GM04503 (cell line): ENCODE data around the gene ATG14.
"Not testable (repeated sequence)": the region's sequence is repeated elsewhere in the genome, so short reads cannot be mapped to it uniquely, and the experiment has no call there.

ENCODE experiments used
- DNase-seq: peaks from one replicate; pipeline ENCODE4 v3.0.0-alpha.2; 2012; ENCODE audit warnings: low read depth

The ATG14 gene

DNA sequence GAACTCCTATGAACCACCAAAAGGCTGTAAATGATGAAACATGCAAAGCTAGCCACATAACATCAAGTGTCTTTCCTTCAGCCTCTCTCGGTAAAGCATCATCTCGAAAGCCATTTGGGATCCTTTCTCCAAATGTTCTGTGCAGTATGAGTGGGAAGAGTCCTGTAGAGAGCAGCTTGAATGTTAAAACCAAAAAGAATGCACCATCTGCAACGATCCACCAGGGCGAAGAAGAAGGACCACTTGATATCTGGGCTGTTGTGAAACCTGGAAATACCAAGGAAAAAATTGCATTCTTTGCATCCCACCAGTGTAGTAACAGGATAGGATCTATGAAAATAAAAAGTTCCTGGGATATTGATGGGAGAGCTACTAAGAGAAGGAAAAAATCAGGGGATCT lies 61.2 kb downstream of the ATG14 start:
- no peak for DNase-seq

DNA sequence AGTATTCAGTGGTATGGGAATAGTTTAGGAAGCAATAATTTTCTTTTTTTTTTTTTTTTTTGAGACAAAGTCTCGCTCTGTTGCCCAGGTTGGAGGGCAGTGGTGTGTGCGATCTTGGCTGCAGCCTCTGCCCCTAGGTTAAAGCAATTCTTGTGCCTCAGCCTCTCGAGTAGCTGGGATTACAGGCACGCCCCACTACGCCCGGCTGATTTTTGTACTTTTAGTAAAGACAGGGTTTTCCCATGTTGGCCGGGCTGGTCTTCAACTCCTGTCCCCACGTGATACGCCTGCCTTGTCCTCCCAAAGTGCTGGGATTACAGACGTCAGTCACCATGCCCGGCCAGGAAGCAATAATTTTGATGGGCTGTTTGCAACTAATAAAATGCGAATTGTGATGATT lies 62.1 kb downstream of the ATG14 start:
- DNase-seq, result no peak

DNA sequence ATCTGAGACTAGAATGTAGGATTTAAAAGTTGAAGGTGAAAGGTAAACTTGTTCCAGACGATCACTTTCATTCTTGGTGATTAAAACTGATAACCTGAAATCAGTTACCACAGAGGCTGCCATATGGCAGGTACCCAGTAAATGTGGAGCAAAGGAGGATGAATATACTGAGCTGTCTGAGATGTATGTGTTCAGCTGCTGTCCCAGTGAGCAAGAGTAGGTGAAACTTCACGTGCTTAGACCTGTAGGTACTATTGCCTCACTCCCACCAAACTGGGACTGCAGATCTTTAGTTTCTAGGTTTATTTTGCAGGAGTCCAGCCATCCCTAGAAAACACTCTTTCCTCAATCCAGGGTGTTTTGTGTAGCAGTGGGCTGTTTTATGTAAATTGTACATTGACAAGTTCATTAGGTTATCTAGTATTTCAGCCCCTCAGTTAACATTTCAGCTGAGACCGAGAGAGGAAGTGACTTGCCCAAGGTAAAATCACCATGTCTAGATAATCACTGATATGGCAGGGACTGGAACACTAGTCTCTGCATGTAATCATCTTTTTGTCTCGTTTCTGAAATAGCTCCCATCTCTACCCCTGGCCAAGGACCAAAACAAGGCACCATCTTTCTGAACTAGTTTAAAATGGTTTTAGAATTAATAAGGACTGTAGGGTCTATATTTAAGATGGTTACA lies 62.7 kb downstream of the ATG14 start:
- no peak for DNase-seq

DNA sequence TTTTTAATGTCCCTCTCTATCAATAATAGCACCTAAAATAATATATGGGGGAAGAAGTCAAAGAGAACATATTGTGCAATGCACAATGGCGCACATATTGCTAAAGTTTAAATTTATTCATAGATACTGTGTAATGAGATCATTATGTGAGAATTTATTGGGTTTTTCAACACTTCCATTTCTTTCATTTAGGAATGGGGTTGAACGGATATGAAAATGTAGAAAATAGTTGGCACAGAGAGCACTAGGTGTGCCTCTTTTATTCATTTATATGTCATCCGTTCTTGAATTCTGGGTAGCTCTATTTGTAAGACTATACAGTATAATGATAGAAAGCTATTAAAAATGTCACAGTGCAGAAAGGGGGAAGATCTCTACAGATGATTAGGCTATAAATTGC lies 63.9 kb downstream of the ATG14 start:
- no peak for DNase-seq

DNA sequence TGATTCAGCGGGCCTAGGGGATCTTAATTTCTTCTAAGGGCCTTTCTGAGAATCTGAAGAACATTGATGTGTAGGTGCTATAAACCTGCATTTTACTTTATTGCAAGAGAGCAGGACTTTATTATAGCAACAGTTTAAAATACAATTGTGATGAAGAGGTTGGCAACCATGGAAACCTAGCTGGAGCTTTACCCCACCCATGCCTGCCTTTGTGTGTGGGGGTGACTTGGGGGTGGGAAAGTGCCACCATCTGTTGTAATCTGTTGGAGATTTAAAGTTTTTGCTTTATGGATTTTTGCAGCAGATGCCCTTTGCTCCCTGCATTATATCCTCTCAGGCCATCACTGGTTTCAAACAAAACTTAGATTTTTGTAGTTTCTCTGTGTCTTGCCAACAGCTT lies 64.6 kb downstream of the ATG14 start:
- DNase-seq, result no peak

DNA sequence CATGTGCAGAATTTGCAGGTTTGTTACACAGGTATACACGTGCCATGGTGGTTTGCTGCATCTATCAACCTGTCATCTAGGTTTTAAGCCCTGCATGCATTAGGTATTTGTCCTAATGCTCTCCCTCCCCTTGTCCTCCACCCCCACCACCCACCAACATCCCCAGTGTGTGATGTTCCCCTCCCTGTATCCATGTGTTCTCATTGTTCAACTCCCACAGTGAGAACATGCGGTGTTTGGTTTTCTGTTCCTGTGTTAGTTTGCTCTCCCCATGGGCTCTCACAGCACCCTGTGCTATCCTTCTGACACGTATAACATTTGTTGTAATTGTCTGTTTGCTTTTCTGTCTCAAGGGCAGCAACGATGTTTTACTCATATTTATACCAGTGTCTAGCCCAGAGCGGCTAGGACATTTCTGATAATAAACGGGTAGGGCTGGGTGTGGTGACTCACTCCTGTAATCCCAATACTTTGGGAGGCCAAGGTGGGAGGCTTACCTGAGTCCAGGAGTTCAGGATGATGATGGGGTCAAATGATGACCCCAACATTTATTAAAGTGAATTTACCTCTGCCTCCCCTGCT lies 67.0 kb downstream of the ATG14 start:
- DNase-seq, result not testable (repeated sequence)

DNA sequence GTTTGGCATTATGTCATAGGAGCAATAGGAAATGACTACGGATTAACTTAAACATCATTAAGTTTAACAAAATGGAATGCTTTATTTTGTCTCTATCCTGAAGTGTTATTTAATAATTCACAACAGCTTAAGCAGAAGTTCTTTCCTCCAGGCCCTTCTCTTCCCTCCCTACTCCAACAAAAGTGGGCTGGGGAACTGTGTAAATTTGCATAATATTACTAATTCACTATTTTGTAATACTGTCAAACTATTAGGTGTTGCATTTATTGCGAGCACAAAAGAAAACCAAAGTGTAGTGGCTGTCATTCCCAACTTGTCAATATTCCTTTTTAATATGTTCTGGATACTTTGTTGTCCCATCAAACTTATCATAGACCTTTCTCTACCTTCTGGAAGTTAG lies 69.8 kb downstream of the ATG14 start:
- no peak for DNase-seq

DNA sequence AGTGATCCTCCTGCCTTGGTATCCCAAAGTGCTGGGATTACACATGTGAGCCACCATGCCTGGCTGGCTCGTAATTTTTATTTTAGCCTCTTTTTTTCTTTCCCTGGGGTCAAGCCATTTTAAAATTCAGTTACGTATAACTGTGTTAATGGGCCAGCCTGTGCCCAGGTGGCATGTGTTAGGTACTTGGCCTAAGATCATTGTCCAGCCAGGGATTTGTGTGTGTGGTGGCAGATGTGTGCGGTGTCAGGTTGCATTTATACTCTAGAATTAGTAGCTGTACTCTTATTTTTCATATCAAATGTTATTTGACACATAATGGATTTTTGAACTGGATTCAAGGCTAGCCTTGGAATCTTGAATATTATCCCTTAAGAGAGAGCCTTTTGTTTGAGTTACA lies 71.1 kb downstream of the ATG14 start:
- DNase-seq, result no peak

DNA sequence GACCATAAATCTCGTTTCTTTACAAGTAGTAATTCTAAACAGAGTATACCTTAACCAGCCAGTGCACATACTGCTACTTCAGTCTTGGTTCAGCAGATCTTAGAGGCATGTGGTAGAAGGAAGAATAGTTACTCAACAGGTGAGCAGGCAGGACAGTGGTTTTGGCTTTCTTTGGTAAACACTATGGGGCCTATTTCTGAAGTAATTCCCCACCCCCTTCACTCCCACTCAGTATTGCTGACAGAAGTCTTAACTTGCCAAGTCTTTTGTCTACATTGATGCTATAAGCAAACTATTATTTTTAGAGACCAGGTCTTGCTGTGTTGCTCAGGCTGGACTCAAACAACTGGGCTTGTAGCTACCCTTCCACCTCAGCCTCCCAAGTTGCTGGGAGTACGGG lies 71.9 kb downstream of the ATG14 start:
- no peak for DNase-seq

DNA sequence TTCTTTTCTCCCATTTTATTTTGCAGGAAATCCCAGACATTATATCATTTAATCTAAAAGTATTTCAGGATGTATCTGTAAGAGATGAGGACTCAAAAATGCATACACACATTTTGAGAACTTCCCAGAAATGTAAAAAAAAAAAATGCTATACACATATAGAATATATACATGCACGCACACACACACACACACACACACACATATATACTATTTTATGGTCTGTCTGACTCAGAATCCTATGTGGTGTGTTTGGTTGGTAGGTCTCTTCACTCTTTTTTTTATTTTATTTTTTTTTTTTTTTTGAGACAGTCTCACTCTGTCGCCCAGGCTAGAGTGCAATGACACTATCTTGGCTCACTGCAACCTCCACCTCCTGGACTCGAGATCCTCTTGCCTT lies 74.9 kb downstream of the ATG14 start:
- DNase-seq, result no peak

DNA sequence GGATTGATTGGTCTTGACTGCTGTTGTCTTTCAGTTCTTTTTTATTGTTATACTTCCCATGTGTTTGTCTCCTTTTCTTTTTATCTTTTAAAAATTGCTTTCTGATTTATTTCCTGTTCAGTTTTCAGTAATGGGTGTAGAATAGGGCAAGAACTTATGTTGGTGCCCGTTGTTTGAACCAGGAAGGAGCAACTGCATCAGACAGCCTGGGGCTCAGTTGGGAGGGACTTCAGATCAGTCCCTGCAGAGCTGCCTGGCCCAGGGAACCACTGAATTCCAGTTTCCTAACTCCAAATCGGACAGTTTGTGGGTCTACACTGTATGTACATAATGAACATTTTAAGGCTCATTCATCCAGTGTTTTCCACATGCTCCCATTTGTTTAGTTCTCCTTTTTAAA lies 75.5 kb downstream of the ATG14 start:
- DNase-seq, result no peak

DNA sequence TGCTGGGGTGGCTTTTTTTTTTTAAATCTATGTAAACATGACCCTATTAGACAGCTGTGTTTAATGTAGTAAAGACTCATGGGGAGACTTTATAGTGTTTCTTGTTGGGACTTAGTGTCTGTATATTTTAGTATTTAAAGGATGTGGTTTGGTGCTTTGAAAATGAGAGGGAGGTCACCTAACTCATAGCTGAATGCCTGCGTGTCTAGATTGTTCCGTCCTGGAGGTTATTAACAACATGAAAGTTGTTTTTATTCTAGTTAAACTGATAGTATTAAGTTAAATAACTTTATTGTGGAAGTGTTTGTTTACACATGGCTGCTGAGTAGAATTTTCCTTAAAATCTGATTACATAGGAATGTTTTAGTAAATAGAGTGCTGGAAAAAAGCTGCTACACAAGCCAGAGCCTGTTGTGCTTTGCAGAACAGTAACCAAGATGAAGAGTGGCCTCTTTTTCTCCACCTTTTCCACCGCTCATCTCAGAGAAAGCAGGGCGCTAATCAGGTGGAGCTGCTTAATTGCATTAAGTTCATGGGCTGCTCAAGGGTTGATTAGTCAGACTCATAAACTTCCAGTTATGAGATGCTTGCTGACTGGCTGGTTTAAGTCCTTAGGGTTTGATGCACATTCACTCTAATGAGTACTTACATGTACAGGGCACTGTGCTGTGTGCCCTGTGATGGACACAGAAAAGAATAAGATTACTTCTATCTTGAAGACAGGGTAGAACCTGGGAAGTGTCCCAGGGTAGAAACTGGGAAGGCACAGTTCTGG lies 77.7 kb downstream of the ATG14 start:
- no peak for DNase-seq

DNA sequence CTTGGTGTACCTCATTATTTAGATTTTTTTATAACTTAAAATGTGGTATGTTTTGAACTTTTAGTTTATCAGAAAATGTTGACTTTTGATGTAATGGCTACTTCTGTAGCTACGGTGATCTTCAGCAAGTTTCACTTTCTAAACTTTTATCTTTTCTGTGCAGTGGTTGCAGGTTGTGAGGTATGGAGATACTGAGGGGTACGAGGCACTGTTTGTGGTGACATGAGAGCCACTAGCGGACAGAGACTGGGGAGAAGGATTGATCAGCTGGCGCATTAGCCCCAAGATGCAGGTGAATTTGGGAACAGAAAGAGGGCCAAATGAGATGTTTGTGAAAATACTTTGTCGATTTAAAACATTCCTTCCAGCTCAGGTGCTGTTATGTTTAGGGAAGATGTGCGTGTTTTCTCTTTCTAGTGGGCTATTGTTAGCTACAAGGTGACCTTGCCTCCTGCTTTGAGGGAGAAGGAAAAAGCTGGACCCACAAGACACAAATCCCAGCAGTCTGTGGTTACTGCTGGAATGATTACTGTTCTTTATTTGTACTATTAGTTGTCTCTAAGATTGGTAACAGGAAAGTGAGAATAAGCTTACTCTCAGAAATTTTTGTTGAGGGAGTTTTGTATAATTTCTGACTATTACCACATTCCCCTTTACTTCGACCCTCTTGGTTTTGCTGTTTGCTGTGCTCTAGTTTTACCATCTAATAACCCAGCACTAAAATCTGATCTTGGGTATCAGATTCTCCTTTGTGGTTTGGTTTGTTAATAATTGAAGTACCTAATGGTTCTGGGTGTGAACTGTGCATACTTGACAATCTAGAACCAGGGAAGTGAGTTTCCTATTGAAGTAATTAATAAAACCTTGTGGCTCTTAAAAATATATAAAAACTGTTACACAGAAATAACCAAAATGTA lies 78.7 kb downstream of the ATG14 start:
- DNase-seq, result no peak

DNA sequence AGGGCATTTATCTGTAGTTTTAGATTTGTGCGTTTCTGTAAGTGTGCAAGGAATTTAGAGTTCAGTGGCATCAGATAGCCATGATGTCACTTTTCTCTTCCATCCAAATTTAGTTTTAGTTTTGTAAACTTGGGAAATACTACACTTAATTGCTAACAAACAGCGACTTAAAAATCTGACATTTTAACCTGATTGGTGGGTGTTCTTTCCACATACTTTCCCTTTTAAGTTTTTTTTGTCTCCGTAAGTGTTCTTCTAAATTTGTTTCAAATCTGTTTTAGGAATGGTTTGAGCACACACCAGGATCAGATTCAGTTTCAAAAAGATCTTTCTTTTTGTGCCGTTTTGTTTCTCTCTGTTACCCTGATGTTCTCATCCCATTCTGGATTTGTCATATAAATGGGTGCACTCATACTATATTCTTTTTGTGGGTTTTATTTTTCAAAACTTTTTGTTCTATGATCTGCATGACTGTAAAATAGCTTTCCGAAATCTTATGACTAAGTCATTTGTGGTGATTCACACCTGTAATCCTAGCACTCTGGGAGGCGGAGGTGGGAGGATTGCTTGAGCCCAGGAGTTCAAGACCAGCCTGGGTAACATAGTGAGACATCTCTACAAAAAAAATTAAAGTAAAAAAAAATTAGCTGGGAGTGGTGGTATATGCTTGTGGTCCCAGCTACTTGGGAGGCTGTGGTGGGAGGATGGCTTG lies 81.5 kb downstream of the ATG14 start:
- DNase-seq, result no peak

DNA sequence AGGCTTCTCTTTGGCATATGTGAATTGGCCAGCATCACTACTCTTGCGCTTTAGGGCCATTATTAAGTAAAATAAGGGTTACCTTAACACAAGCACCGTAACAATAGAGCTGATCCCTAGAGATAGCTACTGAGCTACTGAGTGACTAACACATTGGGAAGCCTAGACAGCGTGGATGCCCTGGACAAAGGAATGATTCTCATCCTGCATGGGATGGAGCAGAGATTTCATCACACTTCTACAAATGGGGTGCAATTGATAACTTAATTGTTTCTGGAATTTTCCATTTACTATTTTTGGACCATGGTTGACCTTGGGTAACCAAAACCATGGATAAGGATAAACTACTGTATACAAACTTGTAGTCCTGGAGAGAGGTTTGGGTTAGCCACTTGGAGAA lies 83.3 kb downstream of the ATG14 start:
- no peak for DNase-seq

DNA sequence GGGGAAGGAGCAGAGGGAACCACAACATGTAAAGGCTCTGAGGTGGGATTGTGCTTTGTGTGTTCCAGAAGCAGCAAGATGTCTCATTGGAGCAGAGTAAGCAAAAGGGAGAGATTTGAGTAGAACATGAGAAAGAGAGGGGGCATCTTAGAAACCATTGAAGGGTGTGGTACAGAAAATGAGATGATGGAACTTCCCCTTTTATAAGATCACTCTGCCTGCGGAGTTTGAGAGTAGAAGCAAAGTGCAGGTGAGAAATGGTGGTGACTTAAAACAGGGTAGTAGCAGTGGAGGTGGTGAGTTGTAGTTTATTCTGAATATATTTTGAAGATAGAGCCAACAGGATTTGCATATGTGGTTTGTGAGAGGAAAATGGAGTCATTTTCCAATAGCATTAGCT lies 84.5 kb downstream of the ATG14 start:
- DNase-seq, result no peak

DNA sequence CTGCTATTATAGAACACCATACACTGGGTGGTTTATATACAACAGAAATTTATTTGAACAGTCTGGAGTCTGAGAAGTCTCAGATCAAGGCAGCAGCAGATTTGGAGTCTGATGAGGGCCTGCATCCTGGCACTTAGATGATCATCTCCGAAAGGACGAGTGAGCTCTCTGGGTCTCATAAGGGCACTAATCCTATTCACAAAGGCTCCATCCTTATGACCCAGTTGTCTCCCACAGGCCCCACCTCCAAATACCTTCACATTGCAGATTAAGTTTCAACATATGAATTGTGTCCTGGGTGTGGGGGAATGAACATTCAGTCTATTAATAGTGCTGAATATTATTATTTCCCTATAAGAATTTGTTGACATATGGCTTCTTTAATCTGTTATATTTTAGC lies 86.8 kb downstream of the ATG14 start:
- no peak for DNase-seq

DNA sequence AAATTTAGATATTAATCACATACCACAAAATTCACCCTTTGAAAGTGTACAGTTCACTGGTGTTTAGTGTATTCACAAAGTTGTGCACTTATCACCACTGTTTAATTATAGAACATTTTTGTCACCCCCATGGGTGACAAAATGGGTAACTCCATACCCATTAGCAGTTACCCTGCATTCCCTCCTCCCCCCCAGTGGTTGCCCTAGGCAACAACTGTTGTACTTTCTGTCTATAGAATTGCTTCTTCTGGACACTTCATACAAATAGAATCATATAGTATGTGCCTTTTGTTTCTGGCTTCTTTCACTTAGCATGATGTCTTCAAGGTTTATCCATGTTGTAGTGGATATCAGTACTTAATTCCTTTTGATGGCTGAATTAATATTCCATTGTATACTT lies 87.7 kb downstream of the ATG14 start:
- DNase-seq, result no peak

DNA sequence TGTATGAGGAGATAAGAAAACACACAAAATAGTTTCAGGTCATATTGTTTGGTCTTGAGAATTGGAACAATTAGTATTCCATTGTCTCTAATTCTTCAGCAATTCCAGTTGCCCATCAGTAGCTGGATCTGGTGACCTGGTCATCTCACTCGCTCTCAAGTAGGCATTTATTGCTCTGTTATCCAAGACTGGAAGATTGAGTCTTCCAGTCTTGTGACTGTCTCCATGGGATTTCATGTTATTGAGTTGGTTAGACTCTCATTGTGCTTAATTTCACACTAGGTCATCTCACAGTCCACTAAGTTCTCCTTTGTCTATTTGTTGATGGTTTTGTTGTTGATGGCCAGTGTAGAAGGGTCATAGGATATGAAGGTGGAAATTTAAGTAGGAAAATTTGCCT lies 92.9 kb downstream of the ATG14 start:
- no peak for DNase-seq

DNA sequence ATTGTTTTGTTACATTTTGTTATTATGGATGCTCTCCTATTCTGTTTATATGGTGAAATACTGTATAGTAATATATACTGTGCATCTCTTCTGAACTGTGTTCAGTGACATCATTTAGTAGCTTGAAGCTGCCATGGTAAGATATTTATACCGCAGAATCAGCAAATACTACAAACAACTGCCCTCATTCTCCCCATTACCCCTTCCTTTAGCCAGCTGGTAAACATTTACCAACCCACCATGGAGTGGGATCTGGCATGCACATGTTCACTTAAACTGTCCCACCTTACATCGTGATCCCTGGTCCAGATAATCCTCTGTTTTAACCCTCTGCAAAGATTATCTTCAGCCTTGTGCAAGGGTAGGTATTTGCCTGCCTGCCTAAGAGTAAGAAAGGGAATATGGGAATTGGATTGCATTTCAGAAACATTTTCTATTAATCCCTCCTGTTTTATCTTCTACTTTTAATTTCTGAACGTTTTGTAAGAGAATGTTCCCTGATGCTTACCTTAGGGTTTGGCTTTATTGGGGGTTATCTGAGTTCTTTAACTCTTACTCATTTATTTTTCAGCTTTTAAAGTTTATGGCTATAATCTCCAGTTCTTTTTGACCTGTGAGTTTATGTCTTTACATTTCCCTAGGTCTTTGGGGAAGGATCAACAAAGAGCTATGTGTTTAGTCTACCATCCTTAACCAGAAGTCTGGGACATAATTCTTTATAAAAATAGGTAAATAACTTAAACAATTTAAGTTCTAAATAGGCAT lies 93.9 kb downstream of the ATG14 start:
- DNase-seq, result no peak

DNA sequence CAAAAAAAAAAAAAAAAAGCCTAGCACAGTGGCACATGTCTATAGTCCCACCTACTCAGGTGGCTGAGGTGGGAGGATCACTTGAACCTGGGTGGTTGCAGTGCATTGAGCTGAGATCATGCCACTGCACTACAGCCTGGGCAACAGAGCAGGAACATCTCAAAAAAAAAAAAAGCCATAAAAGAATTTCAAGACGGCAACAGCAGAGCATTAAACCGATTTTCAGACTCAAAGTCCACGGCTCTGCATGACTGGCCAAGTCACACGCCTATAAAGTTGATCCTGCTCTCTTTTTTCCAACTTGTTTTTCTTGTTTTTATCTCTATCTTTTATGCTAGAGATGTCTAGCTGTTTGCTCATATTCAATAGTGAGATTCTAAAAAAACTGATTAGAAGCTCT lies 95.1 kb downstream of the ATG14 start:
- no peak for DNase-seq
